T47D (cell line): ENCODE data around the gene NOS2.
"Not testable (repeated sequence)": the region's sequence is repeated elsewhere in the genome, so short reads cannot be mapped to it uniquely, and the experiment has no call there.

Experiments
- DNase-seq, 2 experiments: peaks; one replicate each; pipeline versions ENCODE4 v3.0.0 to v3.0.0-alpha.2; 2011 to 2012; ENCODE audit warnings: low read depth in 1 of 2, low spot score in 1 of 2
- JUND ChIP-seq: IDR thresholded peaks from 2 replicates; pipeline ENCODE4 v1.6.1; 2012; ENCODE audit warnings: low read depth
- in situ Hi-C: cut with HindIII; loops from 2 replicates; pipeline ENCODE4 v1.10.0; 2016; ENCODE audit warnings: low sequenced_read_pairs, low pct_unique_long_range_greater_than_20kb

The NOS2 gene

GRCh38 chr17:27743281-27743885 lies 56.9 kb downstream of the NOS2 start:
- TF ChIP-seq JUND = no peak
- no peak for DNase-seq
- in situ Hi-C loops = no loop called here

- no peak for TF ChIP-seq JUND
- no peak for DNase-seq
- in situ Hi-C loops = no loop called here
Measured at GRCh38 chr17:27741971-27742575, 58.3 kb downstream of the NOS2 start.

- no peak for DNase-seq
- TF ChIP-seq JUND = no peak
- in situ Hi-C loops = no loop called here
Measured at GRCh38 chr17:27741361-27741861, 58.9 kb downstream of the NOS2 start.

- in situ Hi-C loops, DNase-seq: not testable (repeated sequence)
Measured at GRCh38 chr17:27740541-27740940, 59.8 kb downstream of the NOS2 start.

GRCh38 chr17:27733773-27734172 lies 66.6 kb downstream of the NOS2 start:
- DNase-seq = no peak
- TF ChIP-seq JUND = no peak
- in situ Hi-C loops = no loop called here

- in situ Hi-C loops, DNase-seq: not testable (repeated sequence)
Measured at GRCh38 chr17:27732746-27733145, 67.6 kb downstream of the NOS2 start.

GRCh38 chr17:27725982-27726381 lies 74.3 kb downstream of the NOS2 start:
- in situ Hi-C loops, DNase-seq: not testable (repeated sequence)

- DNase-seq = no peak
- in situ Hi-C loops = no loop called here
Measured at GRCh38 chr17:27721797-27722196, 78.5 kb downstream of the NOS2 start.

More at GRCh38 chr17:27721797-27722196, 78.5 kb downstream of the NOS2 start:
- no peak for TF ChIP-seq JUND
